ENCODE results near the gene GTF2F2. TPM values are rescaled to one million over a fixed set of nuclear protein-coding genes. Genes with fewer than 3 reads are reported as not detected.

The GTF2F2 gene
- total RNA-seq, 2 donors from 2014 or later: 15.3 to 21.2 TPM

GRCh38 chr13:45328661-45329111 lies 208.4 kb downstream of the GTF2F2 start:
- Histone ChIP-seq H3K27ac (no peak overlapping the region), H3K4me3 (no peak overlapping the region), H3K27me3 (replicated peaks; ENCODE audit: insufficient read depth) (no peaks in the 10 kb centered on the region), H3K4me1 (replicated peaks) (no peaks in the 10 kb centered on the region), H3K36me3 (no peaks in the 10 kb centered on the region), H3K9me3 (no peaks in the 10 kb centered on the region)
- intact Hi-C loops (cut with DNase I): no loop called here
- TF ChIP-seq POLR2A (IDR thresholded peaks at IDR 0.05) (no peak), CTCF (IDR thresholded peaks at IDR 0.05) (no peak), POLR2AphosphoS5 (IDR thresholded peaks at IDR 0.05) (no peak)
- no peak for DNase-seq (ENCODE audit: low spot score)
- 27% methylated on average over 3 of the region's 3 CpGs for WGBS

GRCh38 chr13:45331123-45331619 lies 210.9 kb downstream of the GTF2F2 start:
- DNase-seq (ENCODE audit: low spot score): no peak
- intact Hi-C loops (cut with DNase I): no loop called here
- H3K9me3 ChIP-seq: no peaks in the 10 kb centered on the region
- H3K27me3 ChIP-seq (replicated peaks; ENCODE audit: insufficient read depth): no peaks in the 10 kb centered on the region
- no peak overlapping the region for H3K4me3 ChIP-seq
- no peaks in the 10 kb centered on the region for H3K36me3 ChIP-seq
- no peaks in the 10 kb centered on the region for H3K4me1 ChIP-seq (replicated peaks)
- H3K27ac ChIP-seq: no peak overlapping the region
- WGBS: 75% methylated on average over 1 of the region's 1 CpG
- TF ChIP-seq CTCF (IDR thresholded peaks at IDR 0.05) (no peak), POLR2A (IDR thresholded peaks at IDR 0.05) (no peak), POLR2AphosphoS5 (IDR thresholded peaks at IDR 0.05) (no peak)

- Histone ChIP-seq H3K27me3 (replicated peaks; ENCODE audit: insufficient read depth) (no peaks in the 10 kb centered on the region), H3K9me3 (no peaks in the 10 kb centered on the region), H3K4me1 (replicated peaks) (peaks cover 3% of the 10 kb centered on the region), H3K36me3 (peaks cover 0 to 4% of the 10 kb centered on the region in 2 donors), H3K27ac (no peak overlapping the region), H3K4me3 (no peak overlapping the region)
- WGBS: 73% methylated on average over 3 of the region's 3 CpGs
- TF ChIP-seq POLR2A (IDR thresholded peaks at IDR 0.05) (no peak), CTCF (IDR thresholded peaks at IDR 0.05) (no peak), POLR2AphosphoS5 (IDR thresholded peaks at IDR 0.05) (no peak)
- intact Hi-C loops (cut with DNase I): no loop called here
- DNase-seq (ENCODE audit: low spot score): no peak
Measured at GRCh38 chr13:45331692-45332035, 211.4 kb downstream of the GTF2F2 start.

GRCh38 chr13:45332036-45332830 lies 211.9 kb downstream of the GTF2F2 start:
- WGBS: 86% methylated on average over 2 of the region's 2 CpGs
- H3K36me3 ChIP-seq: peaks cover under 1 to 4% of the 10 kb centered on the region in 2 donors
- peaks cover 3% of the 10 kb centered on the region for H3K4me1 ChIP-seq (replicated peaks)
- H3K9me3 ChIP-seq: no peaks in the 10 kb centered on the region
- H3K4me3 ChIP-seq: no peak overlapping the region
- intact Hi-C loops (cut with DNase I): no loop called here
- no peak for TF ChIP-seq CTCF (IDR thresholded peaks at IDR 0.05)
- no peak for TF ChIP-seq POLR2A (IDR thresholded peaks at IDR 0.05)
- no peak for TF ChIP-seq POLR2AphosphoS5 (IDR thresholded peaks at IDR 0.05)
- DNase-seq (ENCODE audit: low spot score): no peak
- no peak overlapping the region for H3K27ac ChIP-seq
- H3K27me3 ChIP-seq (replicated peaks; ENCODE audit: insufficient read depth): no peaks in the 10 kb centered on the region

GRCh38 chr13:45332831-45333219 lies 212.5 kb downstream of the GTF2F2 start:
- intact Hi-C loops (cut with DNase I): no loop called here
- no peak for DNase-seq (ENCODE audit: low spot score)
- Histone ChIP-seq H3K27ac (no peak overlapping the region), H3K4me1 (replicated peaks) (peaks cover 4% of the 10 kb centered on the region), H3K9me3 (no peaks in the 10 kb centered on the region), H3K27me3 (replicated peaks; ENCODE audit: insufficient read depth) (no peaks in the 10 kb centered on the region), H3K36me3 (peaks cover 4 to 5% of the 10 kb centered on the region in 2 donors), H3K4me3 (no peak overlapping the region)
- 93% methylated on average over 3 of the region's 3 CpGs for WGBS
- TF ChIP-seq POLR2AphosphoS5 (IDR thresholded peaks at IDR 0.05): no peak
- TF ChIP-seq POLR2A (IDR thresholded peaks at IDR 0.05): no peak
- no peak for TF ChIP-seq CTCF (IDR thresholded peaks at IDR 0.05)
